HFFc6 (cell line): Measurements from ENCODE around the gene CNIH4. TPM values are rescaled to one million over a fixed set of nuclear protein-coding genes. Genes with fewer than 3 reads are reported as not detected.

ENCODE experiments used
- DNase-seq: peaks from one replicate; pipeline ENCODE4 v3.0.0-alpha.2; 2018
- H3K27ac Mint-ChIP-seq: 2 replicates; pipeline ENCODE4 v1.8.0; 2020; ENCODE audit warnings: mild to moderate bottlenecking, mixed read lengths
- H3K27me3 Mint-ChIP-seq: 2 replicates; pipeline ENCODE4 v1.8.0; 2021; ENCODE audit warnings: mild to moderate bottlenecking, moderate library complexity, mixed read lengths; ENCODE audit not compliant: insufficient read depth
- H3K36me3 Mint-ChIP-seq: 2 replicates; pipeline ENCODE4 v1.8.0; 2021; ENCODE audit warnings: low read depth, mixed read lengths
- H3K4me1 Mint-ChIP-seq: 2 replicates; pipeline ENCODE4 v1.8.0; 2020; ENCODE audit warnings: low read depth, mixed read lengths
- H3K4me3 Mint-ChIP-seq: 2 replicates; pipeline ENCODE4 v1.8.0; 2020; ENCODE audit warnings: mild to moderate bottlenecking, moderate library complexity, mixed read lengths
- H3K9me3 Mint-ChIP-seq: 2 replicates; pipeline ENCODE4 v1.8.0; 2020; ENCODE audit warnings: mild to moderate bottlenecking, mixed read lengths
- CTCF ChIP-seq: fragments of 200-600 bp; sonication (generic); IDR thresholded peaks from 2 replicates; pipeline ENCODE4 v1.5.0; 2021; ENCODE audit warnings: antibody characterized with exemption, mild to moderate bottlenecking
- total RNA-seq, 6 experiments: library from RNA; stranded (reverse); fragmentation: NEBNext Ultra II Directional; extraction: Animal tissue kit (Norgen Biotek cat#: 25700); gene quantifications; 2 replicates in 1 of 6; 3 replicates in 5 of 6; pipeline ENCODE4 v1.2.3, GENCODE V29; 2021

The CNIH4 gene
- total RNA-seq, 6 experiments from 2014 or later, result 46.7 to 53.7 (median 51.6) TPM

DNA sequence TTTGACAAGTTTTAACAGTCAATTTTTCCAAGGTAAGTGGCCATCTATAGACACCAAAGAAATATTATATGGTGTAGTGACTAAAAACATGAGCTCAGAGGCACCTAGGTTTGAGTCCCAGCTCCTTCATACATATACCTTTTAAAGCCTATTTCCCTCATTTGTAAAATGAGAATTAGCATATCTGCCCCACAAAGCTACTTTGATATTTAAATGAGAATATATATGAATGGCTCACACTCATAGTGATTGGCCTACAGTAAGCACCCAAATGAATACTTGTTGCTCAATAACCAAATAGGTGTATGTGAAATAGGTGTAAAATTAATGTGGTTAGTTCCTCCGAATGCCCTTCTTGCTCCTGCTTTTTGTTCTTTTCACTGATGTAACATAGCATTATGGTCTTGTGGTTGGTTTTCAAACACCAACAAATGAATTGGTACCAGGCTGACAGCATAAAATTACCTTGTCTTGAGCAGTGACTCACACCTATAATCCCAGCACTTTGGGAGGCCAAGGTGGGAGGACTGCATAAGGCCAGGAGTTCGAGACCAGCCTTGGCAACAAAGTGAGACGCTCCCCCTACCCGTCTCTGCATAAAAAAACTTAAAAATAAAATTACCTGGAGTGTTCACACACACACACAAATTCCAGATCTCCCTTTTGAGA lies 25.3 kb downstream of the CNIH4 start:
- peaks cover 26% of the 10 kb centered on the region for H3K36me3 Mint-ChIP-seq
- peak overlapping the region; percentile 13; the same call in 1 of the 2 replicates for H3K4me3 Mint-ChIP-seq
- peaks cover 12% of the 10 kb centered on the region for H3K4me1 Mint-ChIP-seq
- H3K9me3 Mint-ChIP-seq, result no peaks in the 10 kb centered on the region
- TF ChIP-seq CTCF, result no peak
- H3K27me3 Mint-ChIP-seq, result no peaks in the 10 kb centered on the region; the same call in none of the 2 replicates
- no peak overlapping the region; the same call in 1 of the 2 replicates for H3K27ac Mint-ChIP-seq
- no peak for DNase-seq

DNA sequence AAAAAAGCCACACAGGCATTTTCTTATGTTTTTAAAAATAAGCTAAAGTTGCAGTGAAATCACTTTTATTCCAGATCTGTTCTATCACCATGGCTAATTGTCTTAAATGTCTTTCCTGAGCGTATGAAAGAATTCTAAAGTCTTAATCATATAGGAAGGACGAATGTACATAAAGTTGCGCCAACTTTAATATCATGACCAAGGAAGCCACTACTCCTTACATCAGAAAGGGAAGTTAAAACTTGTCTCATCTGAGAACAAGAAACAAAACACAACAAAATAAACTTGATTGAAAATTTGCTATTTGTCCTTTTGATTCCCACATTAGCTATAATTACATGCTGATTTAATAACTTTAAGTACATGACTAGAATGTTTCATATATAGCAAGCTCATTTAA lies 26.5 kb downstream of the CNIH4 start:
- H3K27ac Mint-ChIP-seq, result no peak overlapping the region
- no peaks in the 10 kb centered on the region for H3K9me3 Mint-ChIP-seq
- H3K36me3 Mint-ChIP-seq, result peaks cover 24% of the 10 kb centered on the region
- DNase-seq, result no peak
- TF ChIP-seq CTCF, result no peak
- no peak overlapping the region for H3K4me3 Mint-ChIP-seq
- H3K27me3 Mint-ChIP-seq, result no peaks in the 10 kb centered on the region; the same call in none of the 2 replicates
- H3K4me1 Mint-ChIP-seq, result no peaks in the 10 kb centered on the region

GRCh38 chr1:224387302-224387912 lies 30.7 kb downstream of the CNIH4 start:
- Mint-ChIP-seq H3K27me3 (no peaks in the 10 kb centered on the region; the same call in none of the 2 replicates), H3K27ac (peak overlapping the region; percentile 29; the same call in 1 of the 2 replicates), H3K36me3 (peaks cover 30% of the 10 kb centered on the region), H3K9me3 (no peaks in the 10 kb centered on the region), H3K4me3 (no peak overlapping the region), H3K4me1 (peaks cover 3% of the 10 kb centered on the region)
- TF ChIP-seq CTCF, result no peak
- DNase-seq, result no peak

- Mint-ChIP-seq H3K36me3 (peaks cover 33% of the 10 kb centered on the region), H3K9me3 (no peaks in the 10 kb centered on the region), H3K27ac (0 out of 2 replicates have a peak overlapping the region, but pooled peaks have one; percentile 17), H3K4me1 (peaks cover 9% of the 10 kb centered on the region), H3K27me3 (no peaks in the 10 kb centered on the region; the same call in none of the 2 replicates), H3K4me3 (no peak overlapping the region)
- no peak for DNase-seq
- TF ChIP-seq CTCF, result no peak
Observed at GRCh38 chr1:224387943-224388342, 31.3 kb downstream of the CNIH4 start.

DNA sequence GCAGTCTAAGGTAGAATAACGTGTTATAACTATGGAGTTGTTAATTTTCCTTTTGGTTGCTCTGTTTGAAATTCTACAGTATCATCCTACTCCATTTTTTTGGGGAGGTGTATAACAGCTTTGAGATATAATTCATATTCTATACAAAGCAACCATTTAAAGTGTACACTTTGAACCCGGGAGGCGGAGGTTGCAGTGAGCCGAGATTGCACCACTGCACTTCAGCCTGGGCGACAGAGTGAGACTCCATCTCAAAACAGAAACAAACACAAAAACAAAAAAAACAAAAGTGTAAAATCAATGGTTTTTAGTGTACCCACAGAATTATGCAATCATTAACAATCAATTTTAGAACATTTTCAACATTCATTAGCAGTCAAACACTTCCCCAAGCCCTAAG lies 33.8 kb downstream of the CNIH4 start:
- H3K4me1 Mint-ChIP-seq, result peaks cover 19% of the 10 kb centered on the region
- no peak overlapping the region for H3K4me3 Mint-ChIP-seq
- H3K27me3 Mint-ChIP-seq, result no peaks in the 10 kb centered on the region; the same call in none of the 2 replicates
- H3K9me3 Mint-ChIP-seq, result no peaks in the 10 kb centered on the region
- no peak for DNase-seq
- no peak for TF ChIP-seq CTCF
- peaks cover 47% of the 10 kb centered on the region for H3K36me3 Mint-ChIP-seq
- no peak overlapping the region; the same call in 1 of the 2 replicates for H3K27ac Mint-ChIP-seq
